BJ (cell line): ENCODE measurements around the gene CORIN. TPM values are rescaled to one million over a fixed set of nuclear protein-coding genes. Genes with fewer than 3 reads are reported as not detected.

Experiments used
- CTCF ChIA-PET: fragments of 350-600 bp; formaldehyde crosslinking; extraction: SDS; loops from one replicate; lab custom pipeline; 2021; ENCODE audit warnings: antibody characterized with exemption, inconsistent platforms; lab: Yijun Ruan, JAX
- POLR2A ChIA-PET: fragments of 300-600 bp; sonication (Branson Sonifier 250); formaldehyde crosslinking; extraction: SDS; loops from one replicate; lab custom pipeline; 2021; ENCODE audit warnings: antibody characterized with exemption; lab: Charles Lee
- DNase-seq: peaks from one replicate; pipeline ENCODE4 v3.0.0-alpha.2; 2011; ENCODE audit warnings: low read depth
- H3K27me3 ChIP-seq: 2 replicates; pipeline ENCODE4 v1.6.0; 2011; ENCODE audit warnings: low read length; ENCODE audit not compliant: control insufficient read depth, insufficient read depth
- H3K36me3 ChIP-seq: 2 replicates; pipeline ENCODE4 v1.5.1; 2011; ENCODE audit warnings: low read length; ENCODE audit not compliant: control insufficient read depth, insufficient read depth
- H3K4me3 ChIP-seq: 2 replicates; pipeline ENCODE4 v1.5.1; 2011; ENCODE audit warnings: low read depth, mild to moderate bottlenecking, control low read depth, low read length
- CTCF ChIP-seq: IDR thresholded peaks from 2 replicates; pipeline ENCODE4 v1.5.1; 2011; ENCODE audit warnings: low read depth, mild to moderate bottlenecking, control low read depth, inconsistent platforms, low read length, moderate library complexity; ENCODE audit not compliant: insufficient read depth
- polyA plus RNA-seq: library from polyadenylated mRNA; depleted of rRNA; stranded (reverse); fragments of >200 nt; gene quantifications from 2 replicates; pipeline ENCODE4 v1.2.3, GENCODE V29; 2011

CORIN gene
- polyA plus RNA-seq, 1 experiment: 22.1 TPM

- ChIA-PET CTCF (no interaction called here), POLR2A (no interaction called here)
- H3K4me3 ChIP-seq: no peak overlapping the region
- TF ChIP-seq CTCF: no peak
- no peaks in the 10 kb centered on the region for H3K36me3 ChIP-seq
- H3K27me3 ChIP-seq: no peaks in the 10 kb centered on the region
- DNase-seq: no peak
These were observed 50.9 kb downstream of the CORIN start for GRCh38 chr4:47786958-47787370.

- CTCF ChIA-PET: interaction anchor here (0.7 kb wide), 1 partner anchor 450 kb away, joined by 3 read pairs; no protein-coding TSS in a partner anchor
- POLR2A ChIA-PET: no interaction called here
- H3K27me3 ChIP-seq: no peaks in the 10 kb centered on the region
- no peak overlapping the region for H3K4me3 ChIP-seq
- H3K36me3 ChIP-seq: no peaks in the 10 kb centered on the region
- TF ChIP-seq CTCF: no peak
- DNase-seq: no peak
These were observed 52.7 kb downstream of the CORIN start for GRCh38 chr4:47785153-47785552.

GRCh38 chr4:47784222-47784621, 53.6 kb downstream of the CORIN start:
- CTCF ChIA-PET: no interaction called here
- DNase-seq: no peak
- TF ChIP-seq CTCF: no peak
- H3K4me3 ChIP-seq: no peak overlapping the region
- POLR2A ChIA-PET: no interaction called here
- no peaks in the 10 kb centered on the region for H3K36me3 ChIP-seq
- H3K27me3 ChIP-seq: no peaks in the 10 kb centered on the region

GRCh38 chr4:47776353-47776752, 61.5 kb downstream of the CORIN start:
- DNase-seq: no peak
- Histone ChIP-seq H3K36me3 (no peaks in the 10 kb centered on the region), H3K4me3 (no peak overlapping the region), H3K27me3 (no peaks in the 10 kb centered on the region)
- no peak for TF ChIP-seq CTCF
- ChIA-PET CTCF (no interaction called here), POLR2A (no interaction called here)

GRCh38 chr4:47774079-47774478, 63.8 kb downstream of the CORIN start:
- CTCF ChIA-PET: no interaction called here
- Histone ChIP-seq H3K27me3 (no peaks in the 10 kb centered on the region), H3K4me3 (no peak overlapping the region), H3K36me3 (no peaks in the 10 kb centered on the region)
- POLR2A ChIA-PET: no interaction called here
- DNase-seq: no peak
- no peak for TF ChIP-seq CTCF
